CD4-positive, alpha-beta T cell (primary cell): Measurements from ENCODE around the gene REC114. TPM values are rescaled to one million over a fixed set of nuclear protein-coding genes. Genes with fewer than 3 reads are reported as not detected.
"Not testable (repeated sequence)": the region's sequence is repeated elsewhere in the genome, so short reads cannot be mapped to it uniquely, and the experiment has no call there.

Experiments used
- ATAC-seq: fragments of 200-7000 bp; cut with Tn5 transposase; one replicate; pipeline ENCODE4 v1.10.0; 2022; ENCODE audit warnings: mild to moderate bottlenecking; ENCODE audit not compliant: poor library complexity
- CTCF ChIA-PET: fragments of 350-600 bp; sonication (Branson Sonifier 250); formaldehyde crosslinking; loops from one replicate; lab custom pipeline; 2021; ENCODE audit warnings: antibody characterized with exemption, inconsistent platforms; lab: Charles Lee
- POLR2A ChIA-PET: fragments of 350-600 bp; sonication (Branson Sonifier 250); formaldehyde crosslinking; loops from one replicate; lab custom pipeline; 2021; ENCODE audit warnings: antibody characterized with exemption, inconsistent platforms; lab: Charles Lee
- DNase-seq, 14 experiments: peaks; one replicate each; pipeline ENCODE4 v3.0.0-alpha.2; 2013 to 2020; ENCODE audit warnings: mixed read lengths in 2 of 14
- H3K27ac ChIP-seq, 2 donors: one replicate each; pipeline versions ENCODE4 v1.5.1 to v1.7.0; 2013; ENCODE audit warnings: low read length in 2 of 2, low read depth in 1 of 2, mild to moderate bottlenecking in 1 of 2
- H3K27me3 ChIP-seq, 2 experiments: 1 replicate in 1 of 2; 2 replicates in 1 of 2; pipeline versions ENCODE4 v1.6.1 to v1.7.0; 2013; ENCODE audit warnings: low read length in 2 of 2, control low read depth in 1 of 2, mild to moderate bottlenecking in 1 of 2, moderate library complexity in 1 of 2; ENCODE audit not compliant: insufficient read depth in 2 of 2, control insufficient read depth in 1 of 2
- H3K36me3 ChIP-seq: one replicate; pipeline ENCODE4 v1.6.1; 2013; ENCODE audit warnings: low read length, control low read depth; ENCODE audit not compliant: insufficient read depth
- H3K4me1 ChIP-seq: one replicate; pipeline ENCODE4 v1.6.1; 2013; ENCODE audit warnings: low read length, control low read depth; ENCODE audit not compliant: insufficient read depth
- H3K4me3 ChIP-seq: one replicate; pipeline ENCODE4 v1.5.1; 2013; ENCODE audit warnings: mild to moderate bottlenecking, low read length, moderate library complexity
- H3K9me3 ChIP-seq, 2 experiments: 1 replicate in 1 of 2; 2 replicates in 1 of 2; pipeline versions ENCODE4 v1.6.1 to v1.7.0; 2013; ENCODE audit warnings: low read length in 2 of 2, mild to moderate bottlenecking in 2 of 2, control low read depth in 1 of 2, moderate library complexity in 1 of 2; ENCODE audit not compliant: control insufficient read depth in 1 of 2, insufficient read depth in 1 of 2
- H3K27ac Mint-ChIP-seq: one replicate; pipeline ENCODE4 v1.8.0; 2020; ENCODE audit warnings: mixed read lengths
- H3K27me3 Mint-ChIP-seq: one replicate; pipeline ENCODE4 v1.8.0; 2021; ENCODE audit warnings: mixed read lengths
- H3K36me3 Mint-ChIP-seq: one replicate; pipeline ENCODE4 v1.8.0; 2021; ENCODE audit warnings: low read depth, mixed read lengths
- H3K4me1 Mint-ChIP-seq: one replicate; pipeline ENCODE4 v1.8.0; 2021; ENCODE audit warnings: low read depth, mixed read lengths
- H3K4me3 Mint-ChIP-seq: one replicate; pipeline ENCODE4 v1.8.0; 2020; ENCODE audit warnings: mild to moderate bottlenecking, mixed read lengths
- H3K9me3 Mint-ChIP-seq: one replicate; pipeline ENCODE4 v1.8.0; 2020; ENCODE audit warnings: mixed read lengths
- intact Hi-C, 2 experiments: fragments of 100-400 bp; cut with DNase I in 1 of 2; cut with micrococcal nuclease in 1 of 2; formaldehyde crosslinking; loops; one replicate each; pipeline versions ENCODE4 v1.15.1 to v1.9.0; 2023 to 2025; cut with DNase I, micrococcal nuclease
- total RNA-seq, 174 experiments: library from RNA in 2 of 174; stranded (reverse) in 2 of 174; gene quantifications; one replicate each; pipeline ENCODE4 v1.2.3 and lab custom pipeline; 2021 to 2026
- TF ChIP-seq, protein P1 (sequence below): fragments of 200-600 bp; IDR thresholded peaks from one replicate; pipeline ENCODE4 v1.8.0; 2022; ENCODE audit warnings: antibody characterized with exemption, mild to moderate bottlenecking

The REC114 gene
- total RNA-seq, 2 experiments from 2014 or later = not detected

DNA sequence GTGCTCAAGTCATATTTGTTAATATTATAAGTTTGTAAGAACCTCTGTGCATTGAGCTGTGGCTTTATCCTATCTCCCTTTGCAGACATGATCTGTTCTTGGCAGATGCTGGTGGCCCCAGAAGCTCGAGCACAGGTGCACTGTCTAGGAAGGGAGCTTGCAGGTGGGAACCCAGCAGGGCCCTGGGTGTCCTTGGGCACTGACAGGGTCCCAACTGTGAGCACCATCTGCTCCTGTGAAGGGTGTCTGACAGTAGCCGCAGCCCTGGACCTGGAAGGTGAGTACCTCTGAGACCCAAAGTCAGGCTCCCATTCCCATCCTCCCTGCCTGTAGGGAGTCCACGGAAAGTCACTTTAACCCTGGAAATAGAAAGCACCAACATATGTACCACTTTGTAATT lies 2.4 kb upstream of the REC114 start:
- DNase-seq (no peak), ATAC-seq (no peak)
- Mint-ChIP-seq H3K27ac (no peak overlapping the region), H3K4me1 (no peaks in the 10 kb centered on the region), H3K27me3 (peaks cover 36% of the 10 kb centered on the region), H3K4me3 (no peak overlapping the region), H3K36me3 (no peaks in the 10 kb centered on the region), H3K9me3 (no peaks in the 10 kb centered on the region)
- CTCF ChIA-PET = no interaction called here
- Histone ChIP-seq H3K27me3 (peaks cover 3 to 8% of the 10 kb centered on the region in 2 experiments), H3K36me3 (no peaks in the 10 kb centered on the region), H3K27ac (no peak overlapping the region), H3K9me3 (peaks cover 0 to 13% of the 10 kb centered on the region in 2 experiments), H3K4me1 (no peaks in the 10 kb centered on the region), H3K4me3 (no peak overlapping the region)
- TF ChIP-seq, protein P1, sequence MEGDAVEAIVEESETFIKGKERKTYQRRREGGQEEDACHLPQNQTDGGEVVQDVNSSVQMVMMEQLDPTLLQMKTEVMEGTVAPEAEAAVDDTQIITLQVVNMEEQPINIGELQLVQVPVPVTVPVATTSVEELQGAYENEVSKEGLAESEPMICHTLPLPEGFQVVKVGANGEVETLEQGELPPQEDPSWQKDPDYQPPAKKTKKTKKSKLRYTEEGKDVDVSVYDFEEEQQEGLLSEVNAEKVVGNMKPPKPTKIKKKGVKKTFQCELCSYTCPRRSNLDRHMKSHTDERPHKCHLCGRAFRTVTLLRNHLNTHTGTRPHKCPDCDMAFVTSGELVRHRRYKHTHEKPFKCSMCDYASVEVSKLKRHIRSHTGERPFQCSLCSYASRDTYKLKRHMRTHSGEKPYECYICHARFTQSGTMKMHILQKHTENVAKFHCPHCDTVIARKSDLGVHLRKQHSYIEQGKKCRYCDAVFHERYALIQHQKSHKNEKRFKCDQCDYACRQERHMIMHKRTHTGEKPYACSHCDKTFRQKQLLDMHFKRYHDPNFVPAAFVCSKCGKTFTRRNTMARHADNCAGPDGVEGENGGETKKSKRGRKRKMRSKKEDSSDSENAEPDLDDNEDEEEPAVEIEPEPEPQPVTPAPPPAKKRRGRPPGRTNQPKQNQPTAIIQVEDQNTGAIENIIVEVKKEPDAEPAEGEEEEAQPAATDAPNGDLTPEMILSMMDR = no peak
- intact Hi-C loops = no loop called here
- POLR2A ChIA-PET = no interaction called here

DNA sequence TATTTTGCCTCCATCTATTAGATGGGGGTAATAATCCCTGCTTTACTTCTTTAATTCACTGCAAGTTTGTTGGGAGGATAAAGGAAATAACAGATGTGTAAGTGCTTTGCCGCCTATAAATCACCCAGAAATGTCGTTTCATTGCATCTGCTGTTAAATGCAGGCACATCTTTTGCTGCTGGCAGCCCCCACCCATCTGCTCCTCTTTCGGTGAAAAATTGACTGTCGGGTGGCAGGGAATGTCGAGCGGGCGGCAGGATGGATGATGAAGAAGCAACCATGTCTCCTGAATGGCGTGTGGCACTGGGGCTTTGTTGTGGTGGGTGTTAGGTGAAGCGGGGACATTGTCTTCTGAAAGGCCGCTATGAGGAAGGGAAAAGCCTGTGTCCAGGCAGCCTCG lies 543 bp upstream of the REC114 start:
- ChIA-PET POLR2A (no interaction called here), CTCF (no interaction called here)
- no peak overlapping the region for H3K27ac ChIP-seq
- H3K9me3 ChIP-seq = peaks cover 0 to 13% of the 10 kb centered on the region in 2 experiments
- H3K27ac Mint-ChIP-seq = no peak overlapping the region
- ATAC-seq (no peak), DNase-seq (no peak)
- no peaks in the 10 kb centered on the region for H3K4me1 ChIP-seq
- peaks cover 39% of the 10 kb centered on the region for H3K27me3 Mint-ChIP-seq
- no peak overlapping the region for H3K4me3 Mint-ChIP-seq
- intact Hi-C loops = no loop called here
- no peaks in the 10 kb centered on the region for H3K36me3 Mint-ChIP-seq
- no peaks in the 10 kb centered on the region for H3K9me3 Mint-ChIP-seq
- TF ChIP-seq, protein P1 = no peak
- peaks cover 6% of the 10 kb centered on the region for H3K4me1 Mint-ChIP-seq
- no peaks in the 10 kb centered on the region for H3K36me3 ChIP-seq
- peaks cover 3 to 8% of the 10 kb centered on the region in 2 experiments for H3K27me3 ChIP-seq
- no peak overlapping the region for H3K4me3 ChIP-seq

DNA sequence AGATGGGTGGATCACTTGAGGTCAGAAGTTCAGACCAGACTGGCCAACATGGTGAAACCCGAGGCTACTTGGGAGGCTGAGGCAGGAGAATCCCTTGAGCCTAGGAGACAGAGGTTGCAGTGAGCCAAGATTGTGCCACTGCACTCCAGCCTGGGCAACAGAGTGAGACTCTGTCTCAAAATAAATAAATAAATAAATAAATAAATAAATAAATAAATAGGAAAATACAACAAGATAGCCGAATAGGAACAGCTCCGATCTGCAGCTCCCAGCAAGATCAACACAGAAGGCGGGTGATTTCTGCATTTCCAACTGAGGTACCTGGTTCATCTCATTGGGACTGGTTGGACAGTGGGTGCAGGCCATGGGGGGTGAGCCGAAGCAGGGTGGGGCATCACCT lies 4.5 kb downstream of the REC114 start:
- H3K36me3 ChIP-seq, H3K4me3 ChIP-seq, H3K27ac Mint-ChIP-seq, intact Hi-C loops, H3K27ac ChIP-seq, DNase-seq, H3K27me3 ChIP-seq, CTCF ChIA-PET, H3K4me3 Mint-ChIP-seq, ATAC-seq, POLR2A ChIA-PET: not testable (repeated sequence)
- Mint-ChIP-seq H3K9me3 (peaks cover 12% of the 10 kb centered on the region), H3K27me3 (peaks cover 26% of the 10 kb centered on the region), H3K4me1 (peaks cover 12% of the 10 kb centered on the region), H3K36me3 (peaks cover 12% of the 10 kb centered on the region)
- H3K9me3 ChIP-seq = peaks cover 0 to 20% of the 10 kb centered on the region in 2 experiments
- peaks cover 14% of the 10 kb centered on the region for H3K4me1 ChIP-seq

DNA sequence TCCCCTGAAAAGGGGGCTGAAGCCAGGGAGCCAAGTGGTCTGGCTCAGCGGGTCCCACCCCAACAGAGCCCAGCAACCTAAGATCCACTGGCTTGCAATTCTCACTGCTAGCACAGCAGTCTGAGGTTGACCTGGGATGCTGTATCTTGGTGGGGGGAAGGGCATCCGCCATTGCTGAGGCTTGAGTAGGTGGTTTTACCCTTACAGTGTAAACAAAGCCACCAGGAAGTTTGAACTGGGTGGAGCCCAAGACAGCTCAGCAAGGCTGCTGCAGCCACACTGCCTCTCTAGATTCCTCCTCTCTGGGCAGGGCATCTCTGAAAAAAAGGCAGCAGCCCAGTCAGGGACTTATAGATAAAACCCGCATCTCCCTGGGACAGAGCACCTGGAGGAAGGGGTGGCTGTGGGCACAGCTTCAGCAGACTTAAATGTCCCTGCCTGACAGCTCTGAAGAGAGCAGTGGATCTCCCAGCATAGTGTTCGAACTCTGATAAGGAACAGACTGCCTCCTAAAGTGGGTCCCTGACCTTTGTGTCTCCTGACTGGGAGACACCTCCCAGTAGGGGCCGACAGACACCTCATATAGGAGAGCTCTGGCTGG lies 5.3 kb downstream of the REC114 start:
- DNase-seq = peak in 6 of 14 experiments; percentile 1 to 75 (median 16)
- H3K36me3 ChIP-seq, POLR2A ChIA-PET, H3K27me3 ChIP-seq, H3K27ac ChIP-seq, CTCF ChIA-PET, H3K4me3 ChIP-seq, H3K27ac Mint-ChIP-seq, ATAC-seq, intact Hi-C loops, H3K4me3 Mint-ChIP-seq: not testable (repeated sequence)
- H3K9me3 Mint-ChIP-seq = peaks cover 12% of the 10 kb centered on the region
- peaks cover 26% of the 10 kb centered on the region for H3K27me3 Mint-ChIP-seq
- H3K36me3 Mint-ChIP-seq = peaks cover 12% of the 10 kb centered on the region
- peaks cover 14% of the 10 kb centered on the region for H3K4me1 ChIP-seq
- H3K4me1 Mint-ChIP-seq = peaks cover 12% of the 10 kb centered on the region
- peaks cover 0 to 12% of the 10 kb centered on the region in 2 experiments for H3K9me3 ChIP-seq

DNA sequence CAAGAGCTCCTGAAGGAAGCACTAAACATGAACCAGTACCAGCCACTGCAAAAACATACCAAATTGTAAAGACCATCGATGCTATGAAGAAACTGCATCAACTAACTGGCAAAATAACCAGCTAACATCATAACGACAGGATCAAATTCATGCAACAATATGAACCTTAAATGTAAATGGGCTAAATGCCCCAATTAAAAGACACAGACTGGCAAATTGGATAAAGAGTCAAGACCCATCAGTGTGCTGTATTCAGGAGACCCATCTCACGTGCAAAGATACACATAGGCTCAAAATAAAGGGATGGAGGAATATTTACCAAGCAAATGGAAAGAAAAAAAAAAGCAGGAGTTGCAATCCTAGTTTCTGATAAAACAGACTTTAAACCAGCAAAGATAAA lies 7.0 kb downstream of the REC114 start:
- H3K4me3 ChIP-seq, POLR2A ChIA-PET, H3K27ac Mint-ChIP-seq, ATAC-seq, DNase-seq, H3K4me3 Mint-ChIP-seq, intact Hi-C loops, H3K36me3 ChIP-seq, H3K27me3 ChIP-seq, CTCF ChIA-PET, H3K27ac ChIP-seq: not testable (repeated sequence)
- Histone ChIP-seq H3K9me3 (peaks cover 0 to 12% of the 10 kb centered on the region in 2 experiments), H3K4me1 (peaks cover 14% of the 10 kb centered on the region)
- H3K36me3 Mint-ChIP-seq = peaks cover 12% of the 10 kb centered on the region
- peaks cover 12% of the 10 kb centered on the region for H3K9me3 Mint-ChIP-seq
- peaks cover 12% of the 10 kb centered on the region for H3K4me1 Mint-ChIP-seq
- peaks cover 20% of the 10 kb centered on the region for H3K27me3 Mint-ChIP-seq
